Gastrocnemius medialis (tissue), 4 donors: ENCODE data around the gene EFEMP2.
"Not testable (repeated sequence)": the region's sequence is repeated elsewhere in the genome, so short reads cannot be mapped to it uniquely, and the experiment has no call there.

Experiments used
- POLR2A ChIP-seq, 2 donors: fragments of 450-650 bp; IDR thresholded peaks; one replicate each; pipeline ENCODE4 v1.6.1; 2017; ENCODE audit warnings: antibody characterized with exemption in 2 of 2, mild to moderate bottlenecking in 2 of 2, moderate library complexity in 2 of 2
- TF ChIP-seq, protein P1 (sequence below), 5 experiments: fragments of 450-650 bp in 3 of 5; fragments of 200-600 bp in 2 of 5; sonication (generic) in 2 of 5; IDR thresholded peaks in 4 of 5; conservative IDR thresholded peaks in 1 of 5; 1 replicate in 4 of 5; 2 replicates in 1 of 5; pipeline ENCODE4 v1.5.1; 2016 to 2019; ENCODE audit warnings: antibody characterized with exemption in 5 of 5, mild to moderate bottlenecking in 3 of 5, moderate library complexity in 3 of 5

DNA sequence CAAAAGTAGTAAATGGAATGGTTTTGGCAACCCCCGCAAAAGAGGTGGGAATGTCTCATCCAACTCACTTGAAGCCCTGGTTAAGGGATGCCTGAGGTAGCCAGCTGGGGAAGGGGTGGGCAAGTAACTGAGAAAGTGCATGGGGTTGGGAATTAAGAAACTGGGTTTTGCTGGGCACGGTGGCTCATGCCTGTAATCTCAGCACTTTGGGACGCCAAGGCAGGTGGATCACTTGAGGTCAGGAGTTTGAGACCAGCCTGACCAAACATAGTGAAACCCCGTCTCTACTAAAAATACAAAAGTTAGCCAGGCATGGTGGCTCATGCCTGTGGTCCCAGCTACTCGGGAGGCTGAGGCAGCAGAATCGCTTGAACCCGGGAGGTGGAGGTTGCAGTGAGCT lies 23.9 kb downstream of the EFEMP2 start:
- TF ChIP-seq, protein P1, sequence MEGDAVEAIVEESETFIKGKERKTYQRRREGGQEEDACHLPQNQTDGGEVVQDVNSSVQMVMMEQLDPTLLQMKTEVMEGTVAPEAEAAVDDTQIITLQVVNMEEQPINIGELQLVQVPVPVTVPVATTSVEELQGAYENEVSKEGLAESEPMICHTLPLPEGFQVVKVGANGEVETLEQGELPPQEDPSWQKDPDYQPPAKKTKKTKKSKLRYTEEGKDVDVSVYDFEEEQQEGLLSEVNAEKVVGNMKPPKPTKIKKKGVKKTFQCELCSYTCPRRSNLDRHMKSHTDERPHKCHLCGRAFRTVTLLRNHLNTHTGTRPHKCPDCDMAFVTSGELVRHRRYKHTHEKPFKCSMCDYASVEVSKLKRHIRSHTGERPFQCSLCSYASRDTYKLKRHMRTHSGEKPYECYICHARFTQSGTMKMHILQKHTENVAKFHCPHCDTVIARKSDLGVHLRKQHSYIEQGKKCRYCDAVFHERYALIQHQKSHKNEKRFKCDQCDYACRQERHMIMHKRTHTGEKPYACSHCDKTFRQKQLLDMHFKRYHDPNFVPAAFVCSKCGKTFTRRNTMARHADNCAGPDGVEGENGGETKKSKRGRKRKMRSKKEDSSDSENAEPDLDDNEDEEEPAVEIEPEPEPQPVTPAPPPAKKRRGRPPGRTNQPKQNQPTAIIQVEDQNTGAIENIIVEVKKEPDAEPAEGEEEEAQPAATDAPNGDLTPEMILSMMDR (IDR thresholded peaks at IDR 0.05 in 4 of 5, conservative IDR thresholded peaks at IDR 0.05 in 1 of 5) = not testable (repeated sequence)
- TF ChIP-seq POLR2A (IDR thresholded peaks at IDR 0.05) = not testable (repeated sequence)
